ENCODE measurements around the gene TEDC2.
"Not testable (repeated sequence)": the region's sequence is repeated elsewhere in the genome, so short reads cannot be mapped to it uniquely, and the experiment has no call there.

TEDC2 gene

GRCh38 chr16:2438121-2438520 lies 21.8 kb upstream of the TEDC2 start:
- DNase-seq (ENCODE audit: low read depth, low spot score): no peak
- in situ Hi-C loops (cut with HindIII; ENCODE audit: low sequenced_read_pairs): no loop called here
- TF ChIP-seq, protein P1, sequence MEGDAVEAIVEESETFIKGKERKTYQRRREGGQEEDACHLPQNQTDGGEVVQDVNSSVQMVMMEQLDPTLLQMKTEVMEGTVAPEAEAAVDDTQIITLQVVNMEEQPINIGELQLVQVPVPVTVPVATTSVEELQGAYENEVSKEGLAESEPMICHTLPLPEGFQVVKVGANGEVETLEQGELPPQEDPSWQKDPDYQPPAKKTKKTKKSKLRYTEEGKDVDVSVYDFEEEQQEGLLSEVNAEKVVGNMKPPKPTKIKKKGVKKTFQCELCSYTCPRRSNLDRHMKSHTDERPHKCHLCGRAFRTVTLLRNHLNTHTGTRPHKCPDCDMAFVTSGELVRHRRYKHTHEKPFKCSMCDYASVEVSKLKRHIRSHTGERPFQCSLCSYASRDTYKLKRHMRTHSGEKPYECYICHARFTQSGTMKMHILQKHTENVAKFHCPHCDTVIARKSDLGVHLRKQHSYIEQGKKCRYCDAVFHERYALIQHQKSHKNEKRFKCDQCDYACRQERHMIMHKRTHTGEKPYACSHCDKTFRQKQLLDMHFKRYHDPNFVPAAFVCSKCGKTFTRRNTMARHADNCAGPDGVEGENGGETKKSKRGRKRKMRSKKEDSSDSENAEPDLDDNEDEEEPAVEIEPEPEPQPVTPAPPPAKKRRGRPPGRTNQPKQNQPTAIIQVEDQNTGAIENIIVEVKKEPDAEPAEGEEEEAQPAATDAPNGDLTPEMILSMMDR (IDR thresholded peaks at IDR 0.05; ENCODE audit: low read depth, low read length): no peak
- H3K4me3 ChIP-seq (ENCODE audit: low read depth, low read length): no peak overlapping the region

- in situ Hi-C loops (cut with HindIII; ENCODE audit: low sequenced_read_pairs): no loop called here
- H3K4me3 ChIP-seq (ENCODE audit: low read depth, low read length): no peak overlapping the region
- TF ChIP-seq, protein P1 (IDR thresholded peaks at IDR 0.05; ENCODE audit: low read depth, low read length): no peak
- DNase-seq (ENCODE audit: low read depth, low spot score): no peak
These were observed 20.3 kb upstream of the TEDC2 start for GRCh38 chr16:2439598-2439997.

- H3K4me3 ChIP-seq (ENCODE audit: low read depth, low read length); in situ Hi-C loops (cut with HindIII; ENCODE audit: low sequenced_read_pairs); DNase-seq (ENCODE audit: low read depth, low spot score): not testable (repeated sequence)
These were observed 18.6 kb upstream of the TEDC2 start for GRCh38 chr16:2441143-2441804.

- no peak for DNase-seq (ENCODE audit: low read depth, low spot score)
- TF ChIP-seq, protein P1 (IDR thresholded peaks at IDR 0.05; ENCODE audit: low read depth, low read length): no peak
- no peak overlapping the region for H3K4me3 ChIP-seq (ENCODE audit: low read depth, low read length)
- in situ Hi-C loops (cut with HindIII; ENCODE audit: low sequenced_read_pairs): no loop called here
These were observed 16.4 kb upstream of the TEDC2 start for GRCh38 chr16:2443555-2443954.

DNA sequence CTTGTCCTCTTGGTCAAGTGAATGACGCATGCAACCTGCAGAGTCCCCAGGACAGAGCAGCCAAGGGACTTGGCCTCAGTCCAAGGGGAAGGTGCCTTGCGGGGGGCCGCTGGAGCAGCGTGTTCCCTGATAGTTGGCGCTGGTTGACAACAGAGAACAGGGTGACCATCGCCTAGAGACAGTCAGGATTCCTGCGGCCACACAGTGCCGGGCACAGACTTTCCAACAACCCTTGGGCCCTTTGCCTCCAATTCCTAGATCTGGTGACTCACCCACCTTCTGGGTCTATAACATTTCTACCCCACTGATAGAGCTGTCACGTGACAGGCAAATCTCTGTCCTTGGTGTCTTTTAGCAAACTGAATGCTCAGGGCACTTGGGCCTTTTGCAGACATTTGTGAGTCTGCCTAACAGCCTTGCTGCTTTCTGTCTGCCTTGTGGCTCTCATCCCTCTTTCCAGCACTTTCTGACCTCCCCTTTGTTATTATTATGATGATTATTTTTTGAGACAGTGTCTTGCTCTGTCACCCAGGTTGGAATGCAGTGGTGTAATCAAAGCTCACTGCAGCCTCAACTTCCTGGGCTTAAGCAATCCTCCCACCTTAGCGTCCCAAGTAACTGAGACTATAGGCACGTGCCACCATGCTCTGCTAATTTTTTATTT lies 11.9 kb upstream of the TEDC2 start:
- in situ Hi-C loops (cut with HindIII; ENCODE audit: low sequenced_read_pairs): no loop called here
- TF ChIP-seq, protein P1 (IDR thresholded peaks at IDR 0.05; ENCODE audit: low read depth, low read length): no peak
- no peak for DNase-seq (ENCODE audit: low read depth, low spot score)
- no peak overlapping the region for H3K4me3 ChIP-seq (ENCODE audit: low read depth, low read length)

DNA sequence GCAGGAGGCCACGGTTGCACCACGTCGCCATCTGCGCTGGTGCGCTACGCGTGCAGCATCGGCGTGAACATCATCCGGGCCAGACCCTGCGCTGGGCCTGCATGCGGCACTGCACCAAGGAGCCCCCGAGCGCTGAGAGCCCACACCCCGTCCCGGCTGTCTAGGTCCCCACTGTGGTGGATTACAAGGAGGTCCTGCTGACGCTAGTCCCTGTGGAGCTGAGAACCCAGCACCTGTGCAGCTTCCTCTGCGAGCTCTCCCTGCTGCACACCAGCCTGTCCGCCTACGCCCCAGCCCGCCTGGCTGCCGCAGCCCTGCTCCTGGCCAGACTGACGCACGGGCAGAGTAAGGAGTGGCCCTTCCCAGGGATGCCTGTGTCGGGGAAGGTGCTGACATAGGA lies 10.8 kb upstream of the TEDC2 start:
- TF ChIP-seq, protein P1 (IDR thresholded peaks at IDR 0.05; ENCODE audit: low read depth, low read length): no peak
- in situ Hi-C loops (cut with HindIII; ENCODE audit: low sequenced_read_pairs): no loop called here
- DNase-seq (ENCODE audit: low read depth, low spot score): no peak
- H3K4me3 ChIP-seq (ENCODE audit: low read depth, low read length): no peak overlapping the region

DNA sequence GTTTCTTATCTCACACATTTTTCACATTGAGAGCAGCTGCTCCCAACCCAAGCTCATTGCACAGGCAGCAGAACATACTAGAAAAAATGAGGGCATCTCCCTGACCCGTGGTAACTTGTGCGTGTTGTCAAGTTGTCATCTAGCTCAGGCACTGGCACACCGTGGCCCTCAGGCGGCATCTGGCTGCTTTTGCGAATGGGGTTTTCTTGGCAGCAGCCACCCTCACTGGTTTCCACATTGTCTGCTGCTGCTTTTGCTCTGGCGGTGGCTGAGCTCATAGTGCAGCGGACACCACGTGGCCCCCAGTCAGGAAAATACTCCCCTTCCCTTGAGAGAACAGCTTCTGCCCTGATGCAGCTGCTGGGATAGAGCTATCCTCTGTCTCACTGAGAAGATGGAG lies 9.4 kb upstream of the TEDC2 start:
- in situ Hi-C loops (cut with HindIII; ENCODE audit: low sequenced_read_pairs): no loop called here

More for the DNA sequence above, 9.4 kb upstream of the TEDC2 start:
- H3K4me3 ChIP-seq (ENCODE audit: low read depth, low read length): no peak overlapping the region
- no peak for DNase-seq (ENCODE audit: low read depth, low spot score)
- TF ChIP-seq, protein P1 (IDR thresholded peaks at IDR 0.05; ENCODE audit: low read depth, low read length): no peak
